HFF-Myc (cell line): ENCODE data around the gene RBM12.
A peak's percentile ranks its signal among the peaks of the same experiment; 100 is the strongest.

Source experiments
- DNase-seq: peaks from one replicate; pipeline ENCODE4 v3.0.0-alpha.2; 2011; ENCODE audit warnings: low read depth; ENCODE audit errors: extremely low read depth
- H3K4me3 ChIP-seq: replicated peaks from 2 replicates; pipeline ENCODE4 v1.5.1; 2011; ENCODE audit warnings: low read depth, mild to moderate bottlenecking, control low read depth, low read length
- CTCF ChIP-seq: IDR thresholded peaks from 2 replicates; pipeline ENCODE4 v1.5.1; 2012; ENCODE audit warnings: mild to moderate bottlenecking, low read depth, low read length, control low read depth; ENCODE audit errors: missing control alignments

RBM12 gene

GRCh38 chr20:35620818-35621559 is 43.7 kb downstream of the RBM12 start:
- TF ChIP-seq CTCF, result no peak
- H3K4me3 ChIP-seq, result no peak overlapping the region
- no peak for DNase-seq

- H3K4me3 ChIP-seq, result peak overlapping the region; percentile 31
- DNase-seq, result peak; percentile 45
- TF ChIP-seq CTCF, result peak; percentile 47
Observed at GRCh38 chr20:35619196-35620095, 45.3 kb downstream of the RBM12 start.

- no peak for DNase-seq
- H3K4me3 ChIP-seq, result peak overlapping the region; percentile 40
- TF ChIP-seq CTCF, result no peak
Observed at GRCh38 chr20:35618263-35619131, 46.2 kb downstream of the RBM12 start.

DNA sequence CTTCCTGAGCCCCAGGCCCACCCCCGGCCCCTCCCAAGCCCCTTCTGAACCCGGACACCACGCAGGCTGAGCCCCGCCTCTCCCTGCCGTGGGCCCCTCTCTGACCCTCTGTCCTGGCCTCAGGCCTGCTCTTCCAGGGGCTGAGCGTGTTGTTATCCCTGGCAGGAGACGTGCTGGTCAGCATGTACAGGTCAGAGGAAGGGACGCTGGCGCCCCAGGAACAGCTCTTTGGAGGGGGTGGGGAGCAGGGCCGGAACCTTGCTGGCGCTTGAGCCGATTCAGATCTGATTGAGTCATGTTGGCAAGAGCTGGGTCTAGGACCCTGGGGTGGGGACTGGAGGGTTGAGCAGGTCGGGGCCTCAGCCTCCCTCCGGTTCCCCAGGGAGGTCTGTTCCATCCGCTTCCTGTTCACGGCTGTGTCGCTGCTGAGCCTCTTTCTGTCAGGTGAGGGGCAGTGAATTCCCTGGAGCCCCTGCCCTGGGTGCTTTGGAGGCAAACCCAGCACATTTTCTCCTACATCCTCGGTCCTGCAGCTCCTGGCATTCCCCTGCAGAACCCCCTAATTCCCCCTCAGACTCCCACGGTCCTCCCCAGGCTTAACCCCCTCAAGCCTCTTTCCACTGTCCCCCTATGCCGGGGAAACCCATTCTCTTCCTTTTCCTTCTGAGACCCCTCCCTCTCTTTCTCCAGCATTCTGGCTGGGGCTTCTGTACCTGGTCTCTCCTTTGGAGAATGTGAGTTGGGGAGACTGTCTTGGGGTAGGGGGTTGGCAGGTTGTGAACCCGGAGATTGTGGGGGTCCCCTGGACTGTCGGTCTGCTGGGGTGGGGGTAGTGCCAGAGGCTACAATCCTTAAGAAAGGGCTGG is 47.1 kb downstream of the RBM12 start:
- no peak for DNase-seq
- TF ChIP-seq CTCF, result no peak
- H3K4me3 ChIP-seq, result no peak overlapping the region

- DNase-seq, result peak; percentile 21
- no peak for TF ChIP-seq CTCF
- peak overlapping the region; percentile 28 for H3K4me3 ChIP-seq
Observed at GRCh38 chr20:35616465-35617396, 48.0 kb downstream of the RBM12 start.
